Limb (tissue), 2 donors: ENCODE measurements around the gene SIGLECL1.

ENCODE experiments used
- DNase-seq, 2 donors: peaks; one replicate each; pipeline ENCODE4 v3.0.0-alpha.2; 2016; ENCODE audit errors: extremely low spot score in 2 of 2

SIGLECL1 gene

DNA sequence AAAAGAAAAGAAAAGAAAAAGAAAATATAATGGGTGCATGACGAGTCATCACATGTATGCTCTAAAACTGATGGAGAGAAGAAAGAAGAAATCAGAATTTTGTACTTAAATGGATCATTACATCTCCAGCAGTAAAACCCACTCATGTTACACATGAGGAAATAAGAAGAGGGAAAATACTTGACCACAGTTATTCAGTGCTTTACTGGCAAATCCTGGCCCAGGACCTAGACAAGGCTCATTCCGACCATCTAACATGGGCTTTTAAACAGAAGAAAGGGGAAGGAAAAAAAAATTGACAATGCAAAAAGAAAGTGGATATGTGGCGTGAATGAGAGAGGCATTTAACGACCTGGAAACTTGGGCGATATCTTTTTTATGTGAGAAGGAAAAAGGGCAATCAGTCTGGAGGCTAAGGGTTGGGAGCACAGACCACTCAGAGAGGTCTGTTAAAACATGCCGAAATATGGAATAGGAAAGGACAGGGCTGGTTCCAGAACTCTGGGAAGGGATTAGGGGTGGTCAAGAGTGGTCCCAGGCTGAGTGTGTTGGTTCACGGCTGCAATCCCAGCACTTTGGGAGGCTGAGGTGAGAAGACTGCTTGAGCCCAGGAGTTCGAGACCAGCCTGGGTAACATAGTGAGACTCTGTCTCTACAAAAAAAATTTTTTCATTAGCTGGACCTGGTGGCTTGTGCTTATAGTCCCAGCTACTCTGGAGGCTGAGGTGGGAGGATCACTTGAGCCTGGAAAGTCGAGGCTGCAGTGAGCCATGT is 1.6 kb downstream of the SIGLECL1 start:
- DNase-seq: no peak

DNA sequence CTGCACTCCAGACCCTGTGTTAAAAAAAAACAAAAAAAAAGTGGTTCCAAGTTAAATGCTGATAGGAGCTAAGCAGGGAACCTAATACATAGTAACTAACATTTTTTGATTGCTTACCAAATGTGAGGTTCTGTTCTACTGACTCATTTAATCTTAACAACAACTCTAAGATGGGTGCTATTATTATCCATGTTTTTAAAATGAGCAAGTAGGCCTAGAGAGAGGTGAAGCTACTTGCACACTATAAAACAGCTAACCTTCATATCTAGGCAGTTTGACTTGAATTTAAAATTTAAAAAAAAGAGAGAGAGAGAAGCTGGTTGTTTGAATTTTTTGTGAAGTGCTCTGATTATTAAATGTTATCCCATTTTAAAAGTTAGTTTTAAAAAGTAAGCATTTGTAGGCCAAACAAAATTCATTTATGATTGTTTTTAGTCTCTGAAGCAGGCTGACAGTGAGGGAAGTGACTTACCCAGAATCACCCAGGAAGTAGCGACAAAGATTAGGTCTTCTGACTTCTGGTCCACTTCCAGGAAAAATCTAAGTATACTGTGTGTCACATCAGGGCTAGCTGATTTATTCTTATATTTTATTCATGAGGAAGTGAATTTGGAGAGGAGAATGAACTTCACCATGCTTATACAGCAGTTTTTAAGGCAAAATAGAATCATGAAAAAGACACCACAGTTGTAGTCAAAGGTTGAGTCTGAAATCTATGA is 2.4 kb downstream of the SIGLECL1 start:
- no peak for DNase-seq

DNA sequence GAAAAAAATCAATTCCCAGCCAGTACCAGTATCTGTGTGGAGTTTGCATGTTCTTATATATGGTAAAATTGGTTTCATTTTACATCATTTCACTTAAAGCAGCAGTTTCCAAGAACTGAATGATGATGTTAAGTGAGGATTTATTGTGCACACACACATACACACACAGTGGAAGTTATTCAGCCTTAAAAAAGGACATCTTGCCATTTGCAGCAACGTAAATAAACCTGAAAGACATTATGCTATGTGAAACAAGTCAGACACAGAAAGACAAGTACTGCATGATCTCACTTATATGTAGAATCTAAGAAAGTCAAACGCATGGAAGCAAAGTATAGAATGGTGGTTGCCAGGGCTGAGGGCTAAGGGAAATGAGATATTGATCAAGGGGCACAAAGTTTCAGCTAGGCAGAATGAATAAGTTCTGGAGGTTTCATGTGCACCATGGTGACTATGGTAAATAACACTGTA is 5.3 kb downstream of the SIGLECL1 start:
- DNase-seq: no peak

DNA sequence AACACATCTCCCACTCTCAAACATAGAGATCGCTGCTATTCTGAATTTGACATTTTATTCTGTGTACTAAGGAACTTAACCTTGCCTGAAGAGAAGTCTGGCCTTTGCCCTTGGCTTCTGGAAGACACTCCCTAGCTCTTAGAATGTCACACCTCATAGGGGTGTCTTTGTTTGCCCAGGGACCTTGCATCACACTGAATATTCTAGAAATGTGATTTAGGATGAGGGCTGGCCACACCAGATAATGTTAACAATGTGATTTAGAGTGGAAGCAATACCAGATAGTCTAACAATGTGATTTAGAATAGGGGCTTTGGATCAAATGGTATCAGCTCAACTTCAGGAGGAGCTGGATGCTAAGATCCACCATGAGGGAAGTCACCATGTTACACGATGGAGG is 6.6 kb downstream of the SIGLECL1 start:
- no peak for DNase-seq

DNA sequence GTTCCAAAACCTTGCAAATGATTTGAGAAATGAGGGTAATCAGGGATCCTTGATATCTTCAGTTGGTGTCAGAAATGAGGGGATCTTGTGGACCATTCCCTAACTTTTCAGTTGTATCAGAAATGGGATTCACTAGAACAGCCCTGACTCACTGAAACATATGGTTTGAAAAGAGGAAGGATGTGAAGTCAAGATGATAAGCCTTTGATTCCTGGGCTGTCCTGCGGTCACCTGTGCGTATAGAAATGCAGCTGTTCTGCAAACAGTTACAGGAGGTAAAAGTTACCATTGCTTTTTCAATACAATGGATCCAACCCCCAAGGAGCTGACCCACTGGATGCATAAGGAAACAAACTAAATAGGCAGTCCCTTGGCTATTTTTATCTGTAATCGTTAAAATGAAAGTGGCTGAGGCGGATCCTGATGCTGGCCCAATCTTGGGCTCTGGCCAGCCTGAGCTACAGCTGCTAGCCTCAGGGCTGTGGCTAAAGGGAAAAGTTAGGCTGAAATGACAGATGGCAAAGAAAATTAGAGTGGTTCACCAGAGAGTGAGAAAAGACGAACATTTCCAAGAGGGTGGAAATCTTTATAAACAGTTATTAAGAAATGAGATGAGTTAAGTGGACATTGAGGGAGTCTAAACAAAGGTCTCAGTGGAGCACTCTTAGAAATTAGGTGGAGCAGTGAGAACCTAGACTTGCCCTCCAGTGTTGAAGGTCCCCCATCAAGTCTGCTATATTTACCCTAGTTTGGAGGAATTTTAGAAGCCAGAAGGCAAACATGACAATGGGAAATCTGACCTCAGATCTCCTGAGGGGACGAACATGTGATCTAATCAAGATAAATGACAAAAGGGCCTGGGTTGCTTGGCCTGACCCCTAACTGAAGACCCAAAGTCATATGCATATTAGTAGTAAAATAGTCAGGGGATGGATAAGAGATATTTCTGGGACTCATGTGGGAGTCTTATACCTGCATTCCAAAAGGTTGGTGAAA is 7.6 kb downstream of the SIGLECL1 start:
- no peak for DNase-seq

DNA sequence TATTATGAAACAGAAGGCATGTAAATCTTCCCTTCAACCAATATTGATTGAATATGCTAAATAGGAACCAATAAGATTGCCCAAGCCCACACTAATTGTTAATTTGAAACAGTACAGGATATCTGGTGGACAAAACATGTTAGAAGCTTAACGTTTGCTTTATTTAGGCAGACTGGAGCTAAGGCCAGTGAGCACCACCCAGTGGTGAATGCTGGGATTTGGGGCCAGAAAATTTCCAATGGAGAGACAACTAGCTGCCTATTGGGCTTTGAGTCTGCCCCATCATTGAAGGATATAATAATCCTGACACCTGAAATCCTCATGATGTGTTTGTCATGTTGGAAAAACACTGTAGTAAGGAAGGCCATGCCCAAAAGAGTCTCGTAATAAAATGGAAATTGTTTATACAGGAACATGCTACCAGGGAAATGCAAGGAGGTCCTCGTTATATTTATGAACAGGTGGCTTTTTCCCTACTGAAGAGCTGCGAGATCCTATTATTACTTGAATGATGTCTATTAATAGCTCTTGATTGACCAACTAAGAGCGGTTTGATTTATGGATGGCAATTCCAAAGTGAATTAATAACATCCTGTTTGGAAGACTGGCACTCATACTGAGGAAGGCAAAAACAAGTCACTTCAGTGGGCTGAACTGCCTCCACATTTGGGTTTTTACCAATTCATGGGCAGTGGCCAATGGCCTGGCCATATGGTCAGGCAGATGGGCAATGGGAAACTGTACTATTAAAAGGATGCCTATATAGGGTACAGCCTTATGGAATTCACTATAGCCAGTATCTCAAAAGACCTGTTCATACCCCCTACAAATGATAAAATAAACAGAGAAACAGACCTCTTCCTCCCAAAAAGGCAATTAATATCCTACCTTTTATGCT is 8.7 kb downstream of the SIGLECL1 start:
- peak; percentile 13 to 51 for DNase-seq

DNA sequence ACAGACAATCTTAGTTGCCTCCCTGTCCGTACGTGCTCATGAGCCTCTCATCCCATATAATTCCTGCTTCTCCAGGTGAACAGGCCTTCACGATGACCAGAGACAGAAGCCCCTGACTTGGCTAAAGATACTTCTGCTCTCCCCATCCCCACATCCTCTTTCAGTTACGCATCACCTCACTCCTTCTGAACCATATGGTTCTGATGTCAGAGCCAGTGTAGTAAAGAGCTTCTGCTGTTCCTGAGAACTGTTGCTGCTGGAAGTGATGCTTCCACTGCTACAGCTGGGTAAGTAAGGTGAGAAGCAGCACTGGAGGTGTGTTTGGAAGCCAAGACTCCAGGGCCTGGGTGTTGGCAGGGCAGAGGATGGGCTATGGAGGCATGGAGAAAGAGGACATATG is 12.9 kb downstream of the SIGLECL1 start:
- DNase-seq: no peak

DNA sequence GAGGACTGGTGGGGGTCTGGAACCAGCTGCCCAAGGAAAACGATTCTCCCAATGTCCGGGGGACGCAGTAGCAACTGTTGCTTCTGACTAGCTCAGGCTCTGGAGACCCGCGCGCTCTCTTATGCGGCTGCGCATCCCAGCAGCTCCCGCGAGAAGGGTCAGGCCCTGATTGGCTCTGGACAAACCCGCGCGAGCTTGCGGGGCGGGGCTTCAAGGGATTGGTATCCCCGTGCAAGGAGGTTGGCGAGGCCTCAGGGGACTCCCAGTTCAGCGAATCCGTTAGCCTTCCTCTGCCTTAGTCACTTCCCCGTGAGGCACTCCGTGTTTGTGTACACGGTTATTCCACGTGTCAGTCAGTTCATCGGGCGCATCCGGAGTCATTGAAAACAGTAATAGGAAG is 20.2 kb downstream of the SIGLECL1 start:
- no peak for DNase-seq

DNA sequence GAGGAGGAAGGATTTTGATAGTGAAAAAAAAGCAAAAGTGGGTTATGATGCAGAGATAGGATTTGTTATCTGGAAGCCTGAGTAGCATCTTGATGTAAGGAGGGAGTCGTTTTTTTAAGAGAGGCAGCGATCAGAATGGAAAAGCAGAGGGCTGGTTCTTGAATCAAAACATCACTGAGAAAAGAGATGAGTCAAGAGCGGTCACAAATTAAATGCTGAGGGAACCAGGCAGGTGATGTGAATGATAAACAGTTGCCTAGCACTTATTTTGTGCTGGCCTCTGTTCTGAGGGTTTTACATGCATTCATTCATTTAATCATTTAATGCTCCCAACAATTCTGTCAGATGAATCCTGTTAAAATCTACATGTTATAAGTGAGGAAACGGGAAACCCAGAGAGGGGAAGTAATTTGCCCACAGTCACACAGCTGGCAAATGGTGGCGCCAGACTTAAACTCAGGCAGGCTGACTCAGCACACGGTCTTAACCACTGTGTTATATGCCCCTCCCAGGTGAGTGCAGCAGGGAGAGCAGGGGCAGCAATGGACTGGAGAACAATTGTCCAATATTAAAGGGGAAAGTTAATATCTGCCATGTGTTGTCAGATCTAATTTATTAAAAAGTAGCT is 21.4 kb downstream of the SIGLECL1 start:
- no peak for DNase-seq

DNA sequence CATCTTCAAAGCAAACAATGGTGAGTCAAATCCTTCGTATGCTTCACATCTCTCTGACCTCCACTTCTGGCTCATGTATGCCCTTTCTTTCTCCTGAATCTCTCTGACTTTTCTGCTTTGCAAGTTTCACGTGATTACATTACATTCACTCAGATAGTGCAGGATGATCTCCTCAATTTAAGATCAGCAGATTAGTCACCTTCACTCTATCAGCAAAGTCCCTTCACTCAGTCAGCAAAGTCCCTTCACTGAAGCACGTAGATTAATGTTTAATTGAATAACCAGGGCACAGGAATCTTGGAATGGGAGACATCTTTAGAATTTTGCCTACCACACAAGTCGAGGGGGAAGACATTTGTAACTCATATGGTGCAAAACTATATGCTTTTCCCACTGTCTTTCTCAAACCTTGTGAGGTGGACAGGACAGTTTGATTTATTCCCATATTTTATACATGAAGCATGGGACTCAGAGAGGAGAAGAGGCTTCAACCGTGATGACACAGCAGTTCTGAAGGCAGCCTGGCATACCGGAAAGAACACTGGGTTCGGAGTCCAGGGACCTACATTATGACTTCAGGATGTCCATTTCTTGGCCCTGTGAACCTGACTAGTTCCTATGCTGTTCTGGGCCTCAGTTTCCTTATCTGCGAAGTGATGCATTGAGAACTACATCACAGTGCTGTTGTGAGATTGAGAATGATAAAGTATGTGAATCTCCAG is 23.3 kb downstream of the SIGLECL1 start:
- DNase-seq: no peak

DNA sequence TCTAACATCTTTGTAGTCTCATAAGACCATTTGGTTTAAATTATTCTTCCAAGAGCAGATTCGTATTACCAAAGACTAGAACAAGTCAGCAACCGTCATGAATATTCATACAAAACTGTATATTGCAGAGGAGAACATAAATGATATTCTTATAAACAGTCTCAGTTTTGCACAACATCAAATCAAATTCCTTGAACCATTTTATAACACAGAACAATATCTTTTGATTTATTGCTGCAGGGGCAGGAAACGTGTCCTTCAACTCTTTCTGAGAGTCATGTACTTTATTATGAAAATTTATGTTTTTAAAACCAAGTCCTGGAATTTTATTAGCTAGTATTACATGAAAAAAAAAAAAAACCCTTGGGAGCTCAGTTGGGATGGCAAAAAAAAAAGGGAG is 26.2 kb downstream of the SIGLECL1 start:
- DNase-seq: no peak

DNA sequence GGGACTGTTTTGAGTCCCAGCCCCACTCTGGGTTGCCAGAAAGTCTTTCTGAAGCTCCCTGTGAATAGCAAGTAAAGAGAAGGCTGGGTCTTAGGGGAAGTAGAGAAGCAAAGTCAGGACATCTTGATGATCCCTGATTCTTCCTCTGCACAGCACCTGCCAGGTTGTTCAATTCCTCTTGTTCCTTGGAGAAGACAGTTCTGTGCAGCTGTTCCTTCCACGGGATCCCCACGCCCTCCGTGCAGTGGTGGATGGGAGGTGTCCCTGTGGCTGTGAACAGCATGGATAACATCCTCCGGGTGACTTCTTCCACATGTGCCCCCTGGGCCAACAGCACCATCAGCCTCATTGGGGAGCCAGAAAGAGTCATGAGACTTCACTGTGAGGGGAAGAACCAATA is 31.5 kb downstream of the SIGLECL1 start:
- DNase-seq: no peak

DNA sequence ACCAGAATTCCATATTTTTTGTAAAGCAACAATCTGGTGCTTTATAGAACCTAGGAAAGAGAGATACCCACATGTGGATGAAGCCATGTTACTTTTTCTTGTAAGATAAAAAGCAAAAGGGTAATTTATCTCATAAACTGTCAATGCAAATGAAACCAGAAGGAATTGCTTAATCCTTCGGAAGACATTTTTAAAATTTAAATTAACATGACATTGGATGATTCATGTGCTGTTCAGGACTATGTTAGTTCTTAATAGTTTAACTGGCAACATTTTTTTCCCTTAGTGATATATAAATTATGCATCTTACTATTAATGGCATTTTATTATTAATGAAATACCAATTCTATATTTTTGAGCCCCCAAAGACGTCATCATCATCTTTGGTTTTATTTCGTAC is 34.8 kb downstream of the SIGLECL1 start:
- DNase-seq: no peak

DNA sequence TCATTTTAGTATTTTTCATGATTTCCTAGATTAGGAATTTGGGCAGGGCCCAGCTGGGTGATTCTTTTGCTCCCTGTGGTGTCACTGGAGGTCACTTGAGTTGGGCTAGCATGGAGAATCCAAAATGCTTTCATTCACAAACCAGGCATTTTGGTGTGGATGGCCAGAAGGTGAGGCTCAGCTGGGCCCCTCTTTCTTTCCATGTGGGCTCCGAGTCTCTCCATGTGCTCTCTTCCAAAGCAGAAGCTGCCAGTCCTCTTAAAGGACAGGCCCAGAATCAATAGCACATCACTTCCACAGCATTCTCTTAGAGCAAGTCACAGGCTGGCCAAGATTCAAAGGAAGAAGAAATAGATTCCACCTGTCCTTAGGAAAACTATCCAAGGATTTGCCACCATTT is 38.8 kb downstream of the SIGLECL1 start:
- no peak for DNase-seq

DNA sequence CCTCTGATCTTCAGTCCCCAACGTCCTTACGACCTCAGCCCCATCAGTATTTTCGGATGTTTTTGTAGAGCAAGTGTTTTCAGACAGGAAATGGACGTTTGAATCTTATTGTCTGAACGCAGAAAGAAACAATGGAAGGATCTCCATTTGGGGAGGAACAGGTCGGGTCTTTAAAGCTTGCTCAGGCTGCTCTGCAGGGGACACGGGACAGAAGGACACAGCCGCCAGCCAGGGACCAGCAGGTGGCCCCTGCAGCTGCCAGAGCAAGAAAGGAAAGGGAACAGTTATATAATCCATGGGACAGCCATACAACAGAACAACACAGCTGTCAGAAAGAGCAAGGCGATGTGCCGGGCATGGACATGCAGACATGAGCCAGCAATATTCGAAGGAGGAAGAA is 42.1 kb downstream of the SIGLECL1 start:
- DNase-seq: peak in 1 of 2 donors; percentile 18

DNA sequence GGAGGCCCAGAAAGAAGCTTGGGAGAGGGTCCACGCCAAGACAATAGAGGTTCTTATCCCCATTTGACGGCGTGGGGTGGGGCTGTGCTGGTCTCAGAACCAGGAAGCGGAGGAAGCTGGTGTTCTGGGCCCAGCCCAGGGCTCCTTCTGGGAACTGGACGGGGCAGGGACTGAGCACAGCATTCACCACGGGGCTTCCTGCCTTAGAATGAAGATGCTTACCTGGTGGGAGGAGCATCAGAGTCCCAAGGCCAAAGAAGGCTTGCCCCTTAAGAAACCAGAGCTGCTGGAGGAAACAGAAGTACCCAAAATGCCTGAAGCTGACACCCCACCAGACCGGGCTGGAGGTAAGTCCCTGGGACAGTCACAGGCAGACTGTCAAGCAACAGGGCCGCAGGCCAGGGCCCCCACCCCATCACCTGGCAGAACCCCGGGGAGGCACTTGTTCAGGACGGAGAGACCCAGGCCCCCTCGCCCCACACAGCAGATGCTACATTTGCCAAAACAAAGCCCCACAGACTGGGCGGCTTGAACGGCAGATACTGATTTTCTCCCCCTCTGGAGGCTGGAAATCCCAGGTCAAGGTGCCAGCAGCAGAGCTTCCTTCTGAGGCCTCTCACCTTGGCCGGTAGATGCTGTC is 42.8 kb downstream of the SIGLECL1 start:
- no peak for DNase-seq

DNA sequence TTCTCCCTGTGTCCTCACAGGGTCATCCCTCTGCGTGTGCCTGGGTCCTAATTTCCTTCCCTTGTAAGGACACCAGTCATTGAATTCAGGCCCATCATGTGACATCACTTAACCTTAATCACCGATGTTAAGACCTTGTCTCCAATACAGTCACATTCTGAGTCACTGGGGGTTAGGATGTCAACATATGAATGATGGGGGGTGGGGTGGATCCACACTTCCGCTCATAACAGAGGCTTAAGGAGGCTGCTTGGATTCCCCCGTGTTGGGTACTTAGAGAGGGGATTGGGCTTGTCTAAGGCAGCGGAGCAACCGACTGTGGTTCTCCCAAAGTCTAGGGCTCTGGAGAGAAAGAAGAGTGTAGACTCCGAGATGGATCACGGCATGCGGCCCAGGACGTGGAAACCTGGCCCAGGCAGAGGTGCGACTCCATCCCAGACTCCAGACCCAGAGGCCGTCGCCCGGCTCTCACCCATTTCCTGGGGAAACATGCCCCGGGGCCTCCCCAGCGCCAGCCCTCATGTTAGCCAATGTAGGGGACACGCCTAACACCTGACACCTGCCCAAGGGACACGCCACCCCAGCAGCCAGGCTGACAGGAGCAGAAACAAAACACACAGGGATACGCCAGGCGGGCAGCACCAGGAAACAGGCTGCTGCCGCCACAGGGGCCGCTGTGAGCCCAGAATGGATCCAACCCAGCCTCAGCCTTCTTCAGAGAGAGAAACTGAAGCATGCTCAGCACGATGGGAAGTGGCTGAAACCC is 43.5 kb downstream of the SIGLECL1 start:
- DNase-seq: no peak

DNA sequence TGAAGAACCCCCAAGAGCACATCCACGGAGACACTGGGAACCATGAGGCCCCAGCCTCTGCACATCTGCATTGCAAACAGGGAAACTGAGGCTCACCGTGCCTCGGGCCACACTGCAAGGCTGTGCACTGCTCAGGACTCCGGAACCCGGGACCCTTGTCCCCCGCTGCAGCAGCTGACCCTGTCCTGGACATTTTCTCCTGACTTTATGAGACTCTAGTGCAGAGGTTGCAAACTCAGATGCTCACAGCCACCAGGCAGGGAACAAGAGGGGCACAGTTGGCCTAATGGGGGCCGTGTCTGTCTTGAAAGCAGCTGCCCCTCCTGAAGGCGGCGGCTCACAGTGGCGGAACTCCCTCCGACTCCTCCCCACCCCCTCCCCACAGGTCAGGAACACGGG is 44.1 kb downstream of the SIGLECL1 start:
- DNase-seq: no peak
